ENCODE measurements around the gene ZNF783.
"Not testable (repeated sequence)": the region's sequence is repeated elsewhere in the genome, so short reads cannot be mapped to it uniquely, and the experiment has no call there.

Gene ZNF783

DNA sequence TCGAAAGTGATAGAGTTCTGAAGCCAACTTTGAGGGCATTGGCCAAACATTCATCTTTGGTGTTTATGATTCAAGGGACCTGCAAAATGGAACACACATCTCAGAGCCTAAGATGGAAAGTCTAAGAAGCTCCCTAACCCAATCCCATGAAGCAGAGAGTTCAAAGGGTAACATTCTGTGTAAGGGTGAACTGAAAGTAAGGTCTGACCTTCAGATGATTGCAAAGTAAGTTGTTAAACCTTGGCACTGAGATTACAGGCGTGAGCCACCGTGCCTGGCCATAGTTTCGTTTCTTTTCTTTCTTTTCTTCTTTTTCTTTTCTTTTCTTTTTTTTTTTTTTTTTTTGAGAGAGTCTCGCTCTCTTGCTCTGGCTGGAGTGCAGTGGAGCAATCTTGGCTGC is 20.3 kb upstream of the ZNF783 start:
- DNase-seq: no peak

DNA sequence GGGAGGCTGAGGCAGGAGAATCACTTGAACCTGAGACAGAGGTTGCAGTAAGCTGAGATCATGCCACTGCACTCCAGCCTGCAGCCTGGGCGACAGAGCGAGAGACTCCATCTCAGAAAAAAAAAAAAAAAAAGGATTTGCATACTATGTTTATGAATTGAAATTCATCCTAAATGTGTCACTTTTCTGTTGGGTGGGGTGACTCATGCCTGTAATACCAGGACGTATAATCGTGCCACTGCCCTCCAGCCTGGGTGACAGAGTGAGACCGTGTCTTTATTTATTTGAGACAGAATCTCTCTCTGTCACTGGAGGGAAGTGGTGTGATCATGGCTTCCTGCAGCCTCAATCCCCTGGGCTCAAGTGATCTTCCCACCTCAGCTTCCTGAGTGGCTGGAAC is 16.8 kb upstream of the ZNF783 start:
- DNase-seq: no peak

DNA sequence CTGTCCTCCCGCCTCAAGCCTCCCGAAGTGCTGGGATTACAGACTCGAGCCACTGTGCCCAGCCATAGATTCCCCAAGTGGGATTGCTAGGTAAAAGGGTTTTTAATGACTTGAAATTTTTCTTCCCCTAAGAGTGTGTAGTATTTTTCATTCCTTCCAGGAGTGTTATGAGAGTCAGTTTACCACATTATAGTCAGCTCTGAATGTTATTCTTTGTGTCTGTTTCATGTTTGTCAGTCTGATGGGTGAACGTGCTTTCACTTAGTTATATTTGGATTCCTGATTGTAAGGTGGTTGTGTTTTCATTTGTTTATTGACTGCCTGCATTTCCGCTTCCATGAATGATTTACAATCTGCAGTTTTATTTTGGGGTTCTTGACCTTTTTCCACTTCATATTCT is 16.3 kb upstream of the ZNF783 start:
- DNase-seq: no peak

DNA sequence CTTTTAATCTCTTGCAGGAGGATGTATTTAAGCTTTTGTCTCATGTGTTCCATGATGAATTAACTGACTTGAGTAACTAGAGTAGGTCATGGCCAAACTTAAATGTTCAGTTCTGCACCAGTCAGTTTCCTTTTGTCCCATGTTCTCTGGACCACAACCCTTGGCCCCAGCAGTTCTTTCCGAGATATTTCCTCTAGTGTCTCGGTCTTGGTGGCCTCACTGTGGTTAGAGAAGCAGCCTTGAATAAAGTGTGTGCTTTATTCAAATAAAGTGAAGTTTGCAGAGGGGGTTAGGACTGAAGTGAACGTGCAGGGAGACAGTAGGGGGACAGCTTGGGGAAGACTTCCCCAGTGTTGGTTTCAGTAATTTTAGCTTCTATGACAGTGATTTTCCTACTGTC is 13.2 kb upstream of the ZNF783 start:
- DNase-seq: no peak

DNA sequence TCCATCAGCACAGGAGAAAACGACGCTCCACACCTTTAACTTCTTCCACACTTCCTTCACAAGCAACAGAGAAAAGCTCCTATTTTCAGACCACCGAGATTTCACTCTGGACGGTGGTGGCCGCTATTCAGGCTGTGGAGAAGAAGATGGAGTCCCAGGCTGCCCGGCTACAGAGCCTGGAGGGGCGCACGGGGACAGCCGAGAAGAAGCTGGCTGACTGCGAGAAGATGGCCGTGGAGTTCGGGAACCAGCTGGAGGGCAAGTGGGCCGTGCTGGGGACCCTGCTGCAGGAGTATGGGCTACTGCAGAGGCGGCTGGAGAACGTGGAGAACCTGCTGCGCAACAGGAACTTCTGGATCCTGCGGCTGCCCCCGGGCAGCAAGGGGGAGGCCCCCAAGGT is 11.8 kb upstream of the ZNF783 start:
- DNase-seq: not testable (repeated sequence)

DNA sequence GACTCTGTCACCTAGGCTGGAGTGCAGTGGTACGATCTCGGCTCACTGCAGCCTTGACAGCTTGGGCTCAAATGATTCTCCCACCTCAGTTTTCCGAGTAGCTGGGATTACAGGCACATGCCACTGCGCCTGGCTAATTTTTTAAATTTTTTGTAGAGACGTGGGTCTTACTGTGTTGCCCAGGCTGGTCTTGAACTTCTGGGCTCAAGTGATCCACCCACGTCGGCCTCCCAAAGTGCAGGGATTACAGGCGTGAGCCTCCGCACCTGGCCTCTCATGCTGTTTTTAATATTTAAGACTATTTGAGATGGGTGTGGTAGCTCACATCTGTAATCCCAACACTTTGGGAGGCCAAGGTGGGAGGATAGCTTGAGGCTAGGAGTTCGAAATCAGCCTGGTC is 10.5 kb upstream of the ZNF783 start:
- DNase-seq: not testable (repeated sequence)

DNA sequence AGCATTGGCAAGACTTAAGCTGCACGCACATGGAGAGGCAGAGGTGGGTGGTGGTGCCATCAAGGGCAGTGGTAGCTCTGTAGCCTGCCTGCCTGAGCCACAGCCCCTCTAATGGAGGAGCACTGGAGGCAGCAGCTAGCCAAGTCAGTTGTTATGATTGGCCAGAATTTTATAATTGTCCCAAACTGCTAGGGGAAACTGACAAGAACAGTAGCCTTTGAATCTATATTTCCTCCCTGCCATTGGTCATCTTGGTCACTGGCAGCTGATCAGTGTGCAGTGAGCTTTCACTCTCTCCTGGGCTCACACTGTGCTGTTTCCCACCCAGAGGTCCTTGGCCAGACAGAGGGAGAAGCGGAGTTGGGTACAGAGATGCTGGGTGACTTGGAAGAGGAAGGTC is 9.6 kb upstream of the ZNF783 start:
- DNase-seq: no peak

DNA sequence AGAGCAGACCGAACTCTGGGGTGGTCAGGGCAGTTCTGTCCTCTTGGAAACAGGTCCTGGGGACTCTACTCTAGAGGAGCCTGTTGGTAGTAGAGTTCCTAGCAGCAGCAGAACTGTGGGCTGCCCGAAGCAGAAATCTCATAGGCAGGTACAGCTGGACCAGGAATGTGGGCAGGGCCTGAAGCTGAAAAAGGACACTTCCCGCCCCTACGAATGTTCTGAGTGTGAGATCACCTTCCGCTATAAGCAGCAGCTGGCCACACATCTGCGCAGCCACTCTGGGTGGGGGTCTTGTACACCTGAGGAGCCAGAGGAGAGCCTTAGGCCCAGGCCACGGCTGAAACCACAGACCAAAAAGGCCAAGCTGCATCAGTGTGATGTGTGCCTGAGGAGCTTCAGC is 8.3 kb upstream of the ZNF783 start:
- no peak for DNase-seq

DNA sequence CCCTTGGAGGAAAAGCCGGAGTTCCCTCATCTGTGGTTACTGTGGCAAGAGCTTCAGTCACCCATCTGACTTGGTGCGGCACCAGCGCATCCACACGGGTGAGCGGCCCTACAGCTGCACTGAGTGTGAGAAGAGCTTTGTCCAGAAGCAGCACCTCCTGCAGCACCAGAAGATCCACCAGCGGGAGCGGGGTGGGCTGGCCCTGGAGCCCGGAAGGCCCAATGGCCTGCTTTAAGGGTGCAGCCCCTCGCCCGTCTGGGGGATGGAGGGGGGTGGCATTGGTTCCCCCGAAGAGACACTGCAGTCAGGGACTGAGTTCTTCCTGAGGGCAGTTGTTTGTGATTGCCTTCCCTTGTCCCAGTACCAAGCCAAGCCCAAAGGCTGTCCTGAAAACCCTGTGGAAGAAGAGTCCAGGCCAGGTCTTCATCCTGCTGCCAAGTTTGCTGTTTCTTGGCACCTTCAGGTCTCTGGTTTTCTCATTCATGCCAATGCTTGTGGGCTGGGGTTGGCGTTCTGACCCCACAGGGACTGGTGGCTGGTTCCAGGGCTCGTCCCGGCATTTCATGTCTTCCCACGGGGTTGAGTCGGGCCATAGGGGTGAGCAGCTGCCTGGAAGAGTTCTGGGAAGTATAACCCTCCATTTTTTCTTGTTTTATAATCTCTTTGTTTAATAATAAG is 7.7 kb upstream of the ZNF783 start:
- no peak for DNase-seq

DNA sequence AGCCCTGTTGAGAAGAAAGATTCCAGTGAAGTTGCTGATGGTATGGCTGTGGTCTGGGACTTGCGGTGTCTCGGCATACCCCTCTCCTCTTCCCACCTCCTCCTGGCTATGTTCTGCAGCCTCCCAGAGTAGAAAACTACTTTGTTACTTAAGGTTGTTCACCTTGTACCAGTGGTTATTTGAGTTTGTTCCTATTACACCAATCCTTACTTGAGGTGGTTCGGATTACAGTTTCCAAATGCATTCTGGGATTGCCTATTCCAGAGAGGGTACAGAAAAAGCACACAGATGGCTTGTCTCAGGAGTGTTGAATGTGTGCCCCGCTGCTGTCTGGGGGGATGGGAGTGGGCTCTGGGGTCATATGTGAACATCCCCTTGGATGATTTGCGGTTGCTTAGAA is 6.8 kb upstream of the ZNF783 start:
- no peak for DNase-seq

DNA sequence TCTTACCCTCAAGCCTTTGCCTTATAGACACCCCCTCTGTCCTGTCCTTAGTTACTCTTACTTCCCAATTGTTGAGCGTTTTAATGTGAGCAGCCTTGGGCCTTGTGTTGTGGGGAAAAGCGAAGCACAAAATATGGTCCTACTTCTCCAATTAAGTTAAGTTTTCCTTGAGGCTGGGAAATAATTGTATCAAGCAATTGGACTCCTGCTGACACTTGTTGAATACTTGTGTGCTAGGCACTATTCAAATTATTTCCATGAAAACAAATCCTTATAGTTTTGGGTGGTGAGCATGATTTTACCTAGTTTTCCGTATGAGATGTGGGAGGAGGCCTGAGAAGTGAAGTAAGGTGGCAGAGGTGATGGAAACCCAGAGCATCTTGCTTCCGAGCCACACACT is 5.4 kb upstream of the ZNF783 start:
- no peak for DNase-seq

DNA sequence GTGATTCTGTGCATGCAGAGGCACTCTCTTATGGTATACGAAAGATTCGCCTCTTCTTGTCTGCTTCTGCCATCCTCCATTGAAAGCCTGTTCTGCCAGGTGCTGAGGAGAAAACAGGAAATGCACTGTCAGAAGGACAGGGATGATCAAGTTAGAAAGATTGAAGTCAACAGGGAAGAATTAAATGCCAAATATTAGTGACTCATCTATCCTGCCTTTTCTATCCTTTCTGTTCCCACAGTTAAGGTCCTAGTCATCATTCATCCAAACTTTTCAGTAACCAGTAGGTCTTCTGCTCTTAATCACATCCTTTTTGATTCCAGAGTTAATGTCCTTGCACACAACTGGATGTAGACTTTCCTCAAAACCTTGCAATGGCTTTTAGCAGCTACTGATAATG is 4.8 kb upstream of the ZNF783 start:
- DNase-seq: no peak

DNA sequence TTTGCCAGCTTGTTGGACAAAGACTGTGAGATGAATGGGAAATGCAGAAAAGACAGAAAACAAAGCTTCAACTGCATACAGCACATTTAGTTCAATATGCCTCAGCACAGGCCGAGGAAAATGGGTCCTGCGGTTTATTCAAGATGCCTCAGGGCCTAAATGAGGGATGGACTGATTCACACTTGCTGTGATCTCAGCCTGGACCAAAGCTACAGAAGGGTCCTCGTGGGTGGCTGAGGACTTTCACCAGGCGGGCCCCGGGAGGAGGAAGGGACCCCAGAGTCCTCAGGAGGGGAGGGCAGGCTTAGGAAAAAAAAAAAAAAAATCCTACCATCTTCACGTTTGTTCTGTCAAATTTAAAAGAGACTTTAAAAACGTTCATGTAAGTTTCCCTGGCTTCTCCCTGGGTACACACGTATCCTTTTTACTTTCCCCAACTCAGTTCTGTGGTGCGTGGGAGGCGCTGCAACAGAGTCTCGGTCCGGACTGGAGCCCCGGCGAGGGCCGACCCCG is 624 bp upstream of the ZNF783 start:
- DNase-seq: no peak

DNA sequence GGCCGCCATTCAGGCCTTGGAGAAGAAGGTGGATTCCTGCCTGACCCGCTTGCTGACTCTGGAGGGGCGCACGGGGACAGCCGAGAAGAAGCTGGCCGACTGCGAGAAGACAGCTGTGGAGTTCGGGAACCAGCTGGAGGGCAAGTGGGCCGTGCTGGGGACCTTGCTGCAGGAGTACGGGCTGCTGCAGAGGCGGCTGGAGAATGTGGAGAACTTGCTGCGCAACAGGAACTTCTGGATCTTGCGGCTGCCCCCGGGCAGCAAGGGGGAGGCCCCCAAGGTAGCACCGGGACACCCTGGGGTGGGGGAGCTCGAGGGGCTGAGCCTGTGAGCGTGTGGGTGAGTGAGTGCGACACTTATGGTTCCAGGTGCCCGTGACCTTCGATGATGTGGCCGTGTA is 4.5 kb downstream of the ZNF783 start:
- no peak for DNase-seq

DNA sequence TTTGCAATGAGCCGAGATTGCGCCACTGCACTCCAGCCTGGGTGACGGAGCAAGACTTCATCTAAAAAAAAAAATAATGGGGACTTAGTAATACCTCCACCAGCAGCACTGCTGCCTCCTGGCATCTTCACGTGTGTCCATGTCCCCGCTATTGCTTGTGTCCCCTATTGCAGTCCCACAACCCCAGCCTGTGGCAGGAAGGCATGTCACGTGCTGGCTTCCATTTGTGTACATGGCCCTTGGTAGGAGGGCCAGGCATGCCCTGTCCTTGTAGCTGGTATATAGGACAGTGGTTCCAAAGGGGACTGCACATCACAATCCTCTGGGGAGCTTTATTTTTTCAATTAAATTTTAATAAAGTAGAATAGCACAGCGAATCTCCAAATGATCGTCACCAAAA is 5.7 kb downstream of the ZNF783 start:
- no peak for DNase-seq

DNA sequence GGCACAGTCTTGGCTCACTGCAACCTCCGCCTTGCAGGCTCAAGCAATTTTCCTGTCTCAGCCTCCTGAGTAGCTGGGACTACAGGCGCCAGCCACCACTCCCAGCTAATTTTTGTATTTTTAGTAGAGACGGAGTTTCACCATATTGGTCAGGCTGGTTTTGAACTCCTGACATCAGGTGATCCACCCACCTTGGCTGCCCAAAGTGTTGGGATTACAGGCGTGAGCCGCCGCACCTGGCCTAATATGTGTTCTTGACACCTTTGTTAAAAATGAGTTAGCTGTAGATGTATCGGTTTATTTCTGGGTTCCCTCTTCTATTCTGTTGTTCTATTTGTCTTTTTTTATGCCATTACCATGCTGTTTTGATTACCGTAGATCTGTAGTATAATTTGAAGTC is 12.4 kb downstream of the ZNF783 start:
- DNase-seq: not testable (repeated sequence)

DNA sequence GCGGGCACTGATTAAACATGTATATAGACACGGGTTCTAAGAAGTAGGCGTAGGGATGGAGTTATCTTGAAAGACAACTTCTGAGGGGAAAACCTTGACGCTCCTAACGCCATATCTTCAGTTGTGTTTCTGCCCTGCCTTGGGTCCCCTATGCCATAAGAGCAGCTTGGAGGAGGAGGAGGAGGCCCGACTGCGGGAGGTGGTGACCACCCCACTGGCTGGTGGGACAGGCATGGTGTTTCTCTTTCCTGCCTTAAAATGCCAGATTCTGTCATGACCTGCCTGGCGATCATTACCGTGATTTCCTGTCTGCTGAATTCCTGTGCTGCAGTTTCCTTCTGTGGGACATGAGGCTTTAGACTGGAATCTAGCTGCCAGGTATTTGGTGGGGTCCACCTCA is 15.9 kb downstream of the ZNF783 start:
- no peak for DNase-seq

DNA sequence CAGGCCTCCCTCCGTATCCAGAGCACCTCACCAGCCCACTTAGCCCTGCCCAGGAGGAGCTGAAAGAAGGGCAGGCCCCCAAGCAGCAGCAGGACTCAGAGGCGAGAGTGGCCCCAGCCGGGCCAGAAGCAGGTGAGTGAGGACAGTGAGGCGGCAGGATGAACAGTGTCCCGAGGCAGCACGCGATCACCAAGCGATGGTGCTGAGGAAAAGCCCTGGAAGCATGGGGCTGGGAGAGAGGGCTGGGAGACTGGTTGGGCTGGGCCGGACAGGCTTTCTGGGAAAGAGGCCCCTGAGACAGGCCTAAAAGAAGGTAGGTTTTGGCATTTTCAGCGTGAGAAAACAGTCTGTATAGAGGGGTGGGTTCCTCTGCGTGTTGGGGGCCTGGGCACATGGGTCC is 16.4 kb downstream of the ZNF783 start:
- DNase-seq: no peak

DNA sequence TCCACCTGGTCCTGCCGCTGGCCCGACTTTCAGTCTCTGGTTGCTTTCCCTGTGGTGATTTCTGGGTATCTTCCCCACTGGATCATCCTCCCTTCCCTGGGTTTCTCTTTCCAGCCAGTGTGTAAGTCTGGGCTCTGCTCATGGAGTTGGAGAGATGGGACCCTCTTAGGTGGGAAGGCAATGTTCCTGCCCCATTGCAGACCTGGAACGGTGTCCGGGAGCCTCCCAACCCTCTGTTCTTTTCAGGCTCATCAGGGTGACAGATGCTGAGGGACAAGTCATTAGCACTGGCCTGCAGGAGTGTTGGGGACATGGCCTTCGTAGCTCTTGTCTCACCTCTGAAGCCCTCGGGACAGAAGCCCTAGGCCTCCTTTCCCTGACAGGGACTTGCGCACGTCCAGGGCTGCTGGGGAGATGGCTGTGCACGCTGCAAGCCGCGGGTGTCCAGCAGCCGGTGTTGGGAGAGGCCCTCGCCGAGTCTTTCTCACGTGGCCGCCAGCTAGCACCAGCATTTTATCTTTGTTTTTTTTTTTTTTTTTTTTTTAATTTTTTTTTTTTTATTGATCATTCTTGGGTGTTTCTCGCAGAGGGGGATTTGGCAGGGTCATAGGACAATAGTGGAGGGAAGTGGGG is 17.2 kb downstream of the ZNF783 start:
- DNase-seq: no peak

DNA sequence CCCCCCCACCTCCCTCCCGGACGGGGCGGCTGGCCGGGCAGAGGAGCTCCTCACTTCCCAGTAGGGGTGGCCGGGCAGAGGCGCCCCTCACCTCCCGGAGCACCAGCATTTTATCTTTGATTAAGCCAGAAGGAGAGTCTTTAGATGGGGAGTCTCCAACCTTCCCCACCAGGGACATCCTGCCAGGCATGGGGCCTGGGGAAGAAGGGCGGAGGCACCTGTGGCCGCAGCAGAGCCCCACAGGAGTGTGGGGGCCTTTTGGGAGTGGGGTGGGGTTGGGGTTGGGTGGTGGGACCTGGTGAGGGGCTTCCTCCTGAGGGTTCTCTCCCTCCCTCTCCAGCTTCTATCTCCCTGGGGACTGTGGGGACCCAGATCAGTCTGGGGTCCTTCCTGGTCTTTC is 18.2 kb downstream of the ZNF783 start:
- no peak for DNase-seq

DNA sequence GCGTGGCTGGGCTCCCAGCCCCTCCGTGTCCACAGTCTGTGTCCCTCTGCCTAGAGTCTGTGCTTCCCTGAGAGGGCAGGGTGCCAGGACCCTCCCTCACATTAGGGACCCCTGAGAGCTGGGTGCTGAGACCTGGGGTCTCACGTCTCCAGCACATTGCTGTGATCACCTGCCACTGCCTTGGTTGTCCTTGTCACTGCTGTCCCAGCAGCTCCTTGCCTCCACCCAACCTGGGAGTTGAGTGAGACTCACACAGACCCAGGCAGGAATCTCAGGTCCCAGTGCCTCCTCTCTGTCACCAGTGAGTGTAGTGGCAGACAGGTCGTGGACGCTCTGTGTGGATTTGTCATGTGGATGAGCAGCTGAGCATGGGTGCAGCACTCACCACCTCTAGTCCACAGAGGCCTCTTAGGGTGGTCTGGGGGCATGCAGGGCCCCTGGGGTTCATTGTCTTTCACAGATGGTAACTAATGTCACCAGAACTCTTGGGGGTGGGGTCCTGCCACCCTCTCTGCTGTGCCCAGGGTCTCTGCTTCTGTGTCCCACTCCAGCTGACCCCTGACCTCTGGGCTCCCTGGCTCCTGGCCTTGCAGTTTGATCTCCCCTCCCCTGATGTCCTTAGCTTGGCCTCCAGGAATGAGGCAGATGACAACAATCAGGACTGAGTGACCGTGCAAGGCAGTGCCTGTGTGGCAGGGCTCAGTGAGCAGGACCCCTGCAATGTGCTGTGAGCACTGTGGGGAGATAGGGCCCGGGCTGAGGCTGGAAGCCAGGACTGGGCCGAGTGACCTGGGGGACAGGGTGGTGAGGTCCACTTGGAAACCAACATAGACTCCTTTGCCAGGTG is 18.9 kb downstream of the ZNF783 start:
- DNase-seq: no peak

DNA sequence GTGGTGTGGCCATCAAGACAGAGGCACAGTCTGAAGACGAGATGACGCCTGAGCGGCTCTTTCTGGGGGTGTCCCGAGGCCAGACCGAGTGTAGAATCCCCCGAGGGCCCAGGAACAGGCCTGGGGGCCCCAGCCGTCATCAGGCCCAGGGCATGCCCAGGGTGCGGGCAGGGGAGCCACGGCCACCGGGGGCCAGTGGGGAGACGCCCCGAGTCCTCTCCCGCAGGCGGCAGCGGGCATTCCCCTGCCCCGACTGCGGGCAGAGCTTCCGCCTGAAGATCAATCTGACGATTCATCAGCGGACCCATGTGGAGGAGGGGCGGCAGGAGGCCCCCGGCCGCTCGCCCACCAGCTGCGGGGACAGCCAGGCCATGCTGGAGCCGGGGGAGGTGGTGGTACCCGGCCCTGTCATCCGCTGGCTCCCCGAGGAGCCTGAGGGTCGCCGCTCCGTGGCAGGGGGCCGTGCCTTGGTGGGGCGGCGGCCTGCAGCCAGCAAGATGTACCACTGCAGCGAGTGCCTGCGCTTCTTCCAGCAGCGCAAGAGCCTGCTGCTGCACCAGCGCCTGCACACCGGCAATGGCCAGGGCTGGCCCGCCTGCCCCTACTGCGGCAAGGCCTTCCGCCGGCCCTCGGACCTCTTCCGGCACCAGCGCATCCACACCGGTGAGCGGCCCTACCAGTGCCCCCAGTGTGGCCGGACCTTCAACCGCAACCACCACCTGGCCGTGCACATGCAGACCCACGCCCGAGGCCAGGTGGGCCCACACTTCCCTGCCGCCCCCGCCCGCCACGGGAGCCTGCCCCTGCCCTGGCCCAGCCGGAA is 19.7 kb downstream of the ZNF783 start:
- no peak for DNase-seq

DNA sequence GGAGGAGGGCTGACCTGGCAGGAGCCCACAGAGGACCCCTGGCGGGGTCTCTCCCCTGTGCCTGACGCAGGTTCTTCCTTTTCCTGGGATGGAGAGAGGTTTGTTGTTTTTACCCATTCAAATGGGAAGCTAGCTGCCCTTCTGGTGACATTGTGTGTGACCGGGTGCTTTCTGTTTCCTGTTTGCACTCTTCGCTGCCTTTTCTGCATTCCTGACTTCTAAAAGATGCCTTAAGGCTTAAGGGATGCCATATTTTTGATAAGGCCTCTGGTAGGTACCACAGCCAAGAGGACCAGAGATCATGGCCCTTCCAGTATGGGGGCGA is 20.3 kb downstream of the ZNF783 start:
- no peak for DNase-seq

Measured in DMS153 (cell line).